HG03103 (cell line): Measurements from ENCODE around the gene PCSK2.

ENCODE experiments used
- ATAC-seq: cut with Tn5 transposase; IDR thresholded peaks from one replicate; pipeline ENCODE4 v1.9.1; 2021; ENCODE audit warnings: low read depth; ENCODE audit not compliant: unreplicated experiment

The PCSK2 gene

DNA sequence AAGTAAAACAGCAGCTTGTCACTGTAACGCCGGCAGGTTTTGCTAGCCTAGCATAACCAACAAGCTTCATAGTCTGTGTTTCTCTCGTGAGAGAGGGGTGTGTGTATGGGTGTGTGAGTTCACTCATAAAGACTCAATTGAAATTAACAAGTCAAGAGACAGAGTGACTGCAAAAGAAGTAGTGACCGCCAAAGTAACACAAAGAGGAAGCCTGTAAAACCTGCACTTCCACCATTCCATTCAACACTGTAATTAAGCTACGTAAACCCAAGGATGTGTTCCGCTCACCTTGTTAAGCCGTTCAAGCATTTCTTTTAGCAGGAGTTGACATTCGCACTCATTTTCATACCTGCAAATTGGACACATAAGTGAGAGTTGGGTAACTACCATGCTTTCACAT, 297.7 kb downstream of the PCSK2 start:
- ATAC-seq, result no peak

DNA sequence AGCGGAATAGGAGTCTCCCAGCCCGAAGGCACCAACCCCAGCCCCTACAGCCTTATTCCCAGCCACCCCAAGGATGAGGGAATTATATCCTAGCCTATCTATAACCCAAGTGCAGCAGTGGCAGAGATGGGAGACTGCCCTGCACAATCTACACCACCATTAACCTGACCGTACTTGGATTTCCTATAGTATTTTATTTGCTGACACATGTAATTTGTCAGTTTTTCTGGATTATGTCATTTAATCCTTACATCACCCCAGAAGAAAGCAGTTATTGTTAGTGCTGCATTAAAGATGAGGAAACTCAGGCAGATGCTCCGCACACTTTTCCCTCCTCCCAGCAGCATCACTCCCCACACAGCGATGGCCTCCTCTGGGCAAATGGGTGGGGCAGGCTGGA, 298.3 kb downstream of the PCSK2 start:
- no peak for ATAC-seq

DNA sequence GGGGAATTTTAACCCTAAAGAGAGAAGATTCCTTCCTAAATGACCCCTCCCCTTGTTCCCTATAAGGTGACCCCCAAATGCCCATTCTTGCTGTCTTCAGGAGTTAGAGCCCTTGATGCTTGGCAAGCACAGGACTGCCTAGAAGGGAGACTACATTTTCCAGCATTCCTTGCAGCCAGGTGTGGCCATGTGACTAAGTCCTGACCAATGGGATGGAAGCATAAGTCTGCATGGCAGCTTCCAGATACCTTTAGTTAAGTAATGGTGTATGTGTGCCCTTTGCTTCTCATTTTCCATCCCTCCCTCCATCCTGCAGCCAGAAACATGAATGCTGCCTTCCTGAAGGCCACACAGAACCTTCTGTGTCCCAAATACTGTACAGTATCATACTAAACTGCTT, 298.8 kb downstream of the PCSK2 start:
- no peak for ATAC-seq

DNA sequence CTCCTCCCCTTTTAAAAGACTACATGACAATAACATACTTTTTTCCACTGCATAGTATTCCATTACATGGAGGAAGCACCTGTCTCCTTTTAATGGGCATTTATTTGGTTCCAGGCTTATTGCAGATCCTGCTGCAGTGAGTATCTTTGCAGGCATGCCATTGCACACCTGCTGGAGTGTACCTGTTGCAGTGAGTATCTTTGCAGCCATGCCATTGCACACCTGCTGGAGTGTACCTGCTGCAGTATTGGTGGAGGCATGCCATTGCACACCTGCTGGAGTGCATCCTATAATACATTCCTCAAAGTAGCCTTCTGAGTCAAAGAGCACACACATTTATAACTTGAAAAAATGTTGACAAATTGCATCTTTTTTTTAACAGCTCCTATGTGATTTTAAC, 302.7 kb downstream of the PCSK2 start:
- ATAC-seq, result no peak

DNA sequence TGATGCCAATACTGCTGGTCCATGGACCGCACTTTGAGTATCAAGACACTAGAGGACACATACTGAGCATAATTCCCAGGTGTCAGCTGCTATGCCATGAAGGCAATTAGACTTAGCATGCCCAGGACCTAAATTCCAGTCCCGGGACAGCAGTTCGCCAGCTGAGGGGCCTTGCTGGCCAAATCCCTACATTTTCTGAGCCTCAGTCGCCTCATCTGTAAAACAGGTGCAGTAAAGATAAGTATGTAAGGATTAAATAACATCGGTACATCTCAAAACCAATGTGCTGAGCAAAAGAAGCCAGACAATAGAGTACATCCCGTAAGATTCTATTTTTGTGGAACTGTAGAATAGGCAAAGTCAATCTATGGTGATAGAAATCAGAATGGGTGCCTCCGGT, 303.3 kb downstream of the PCSK2 start:
- no peak for ATAC-seq

DNA sequence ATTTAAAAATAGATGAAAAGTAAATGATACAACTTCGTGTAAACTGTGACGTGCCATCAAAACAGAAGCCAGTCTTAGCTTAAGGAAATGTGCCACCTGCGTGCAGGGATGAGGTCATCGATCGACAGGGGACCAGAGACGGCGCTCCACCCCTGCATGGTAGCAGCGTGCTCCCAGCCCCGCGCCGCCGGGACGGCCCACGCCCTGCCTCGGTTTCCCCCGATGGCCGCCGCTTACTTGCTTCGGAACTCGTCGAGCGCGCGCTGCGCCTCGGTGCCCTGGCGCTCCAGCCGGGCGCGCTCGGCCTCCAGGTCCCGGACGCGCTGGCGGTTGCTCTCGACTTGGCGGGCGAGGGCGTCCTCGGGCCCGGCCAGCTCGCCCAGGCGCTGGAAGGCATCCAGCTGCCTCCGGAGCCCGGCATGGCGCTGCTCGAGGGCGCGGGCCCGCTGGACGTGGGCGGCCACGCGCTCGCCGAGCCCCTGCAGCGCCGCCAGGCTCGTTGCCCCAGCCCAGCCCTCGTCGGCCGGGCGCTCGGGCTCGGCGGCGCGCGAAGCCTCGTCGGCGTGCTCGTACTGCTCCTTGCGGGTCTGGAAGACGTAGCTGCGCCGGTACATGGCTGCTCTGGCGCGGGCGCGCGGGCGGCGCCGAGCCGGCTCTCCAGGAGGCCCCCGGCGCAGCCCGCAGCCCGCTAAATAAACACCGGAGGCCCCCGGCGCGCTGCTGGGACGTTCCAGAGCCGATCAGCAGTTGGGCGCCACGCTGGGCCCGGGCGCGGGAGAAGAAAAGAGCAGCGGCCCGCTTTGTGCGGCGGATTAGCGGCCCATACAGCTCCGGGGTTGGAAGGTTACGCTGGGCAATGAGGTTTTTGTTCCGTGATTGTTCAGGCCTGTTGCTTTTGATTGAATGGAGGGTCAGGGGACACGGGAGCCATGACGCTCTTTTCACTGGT, 304.1 kb downstream of the PCSK2 start, which contains the start of gene BFSP1:
Gene BFSP1, minus strand, starts transcription at position 664 of the 949 bp plus-strand sequence. Its CDS starts 50 bp downstream, at position 614.
- ATAC-seq, result no peak

DNA sequence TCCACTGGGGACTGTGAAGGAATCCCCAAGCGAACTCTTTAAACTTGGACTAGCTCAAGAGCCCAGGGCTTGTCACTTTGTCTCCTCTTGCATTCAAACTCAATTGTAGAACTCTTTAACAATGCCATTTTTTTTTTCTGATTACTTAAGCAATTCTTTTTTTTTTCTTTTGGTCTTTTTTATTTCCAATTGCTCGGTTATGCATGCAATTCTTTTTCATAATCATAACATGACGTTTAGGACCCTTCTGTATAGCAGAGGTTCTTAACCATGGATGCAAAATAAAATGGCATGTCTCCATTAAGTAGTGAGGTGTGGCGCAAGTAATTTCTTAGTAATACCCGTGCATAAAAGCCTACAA, 304.8 kb downstream of the PCSK2 start:
- no peak for ATAC-seq

DNA sequence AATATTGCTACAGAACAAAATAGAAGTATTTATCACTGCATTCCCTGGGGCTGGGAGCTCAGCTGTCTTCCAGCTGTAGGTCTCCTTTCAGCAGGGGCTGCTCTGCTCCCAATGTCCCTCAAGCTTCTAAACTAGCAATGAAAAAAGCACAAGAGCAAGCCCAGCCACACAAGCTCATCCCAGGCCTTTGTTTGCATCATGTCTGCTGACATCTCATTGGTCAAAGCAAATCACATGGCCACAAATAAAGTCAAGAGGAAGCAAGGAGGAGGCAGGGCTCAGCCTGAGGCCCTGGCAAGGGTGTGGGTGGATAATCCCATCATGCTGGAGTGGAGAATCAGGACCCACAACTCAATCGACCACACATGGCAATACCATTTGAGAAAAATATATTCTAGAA, 306.6 kb downstream of the PCSK2 start:
- no peak for ATAC-seq

DNA sequence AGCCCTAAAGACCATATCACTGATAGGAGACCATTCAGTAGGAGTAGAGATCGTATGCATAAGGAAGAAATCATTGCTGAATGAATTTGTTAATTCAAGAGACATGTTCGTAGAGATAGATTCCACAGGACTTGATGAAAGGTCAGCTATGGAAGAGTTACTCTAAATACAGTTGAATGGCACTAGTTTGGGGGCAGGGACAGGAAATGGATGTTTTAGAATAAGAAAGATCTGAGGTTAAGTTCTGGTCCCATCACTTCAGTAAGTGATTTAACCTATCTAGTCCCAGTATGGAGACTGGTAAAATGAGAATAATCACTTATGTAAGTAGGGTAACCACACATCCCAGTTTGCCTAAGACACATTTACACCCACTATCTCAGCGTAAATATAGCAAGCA, 307.2 kb downstream of the PCSK2 start:
- no peak for ATAC-seq
